HG02623 (cell line): Measurements from ENCODE around the gene CCL4.
"Not testable (repeated sequence)": the region's sequence is repeated elsewhere in the genome, so short reads cannot be mapped to it uniquely, and the experiment has no call there.

Experiments
- ATAC-seq: cut with Tn5 transposase; IDR thresholded peaks from one replicate; pipeline ENCODE4 v1.9.1; 2021; ENCODE audit warnings: moderate library complexity; ENCODE audit not compliant: unreplicated experiment

The CCL4 gene

DNA sequence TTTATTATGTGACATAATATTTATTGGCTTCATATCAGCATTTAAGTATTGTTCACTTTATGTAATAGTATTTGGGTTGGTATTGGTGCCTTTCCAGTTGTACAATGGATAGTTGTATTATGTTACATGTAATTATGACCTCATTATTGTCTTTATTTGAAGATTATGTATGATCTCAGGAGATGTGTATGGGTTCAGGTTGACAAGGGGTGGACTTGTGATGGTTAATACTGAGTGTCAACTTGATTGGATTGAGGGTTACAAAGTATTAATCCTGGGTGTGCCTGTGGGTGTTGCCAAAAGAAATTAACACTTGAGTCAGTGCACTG lies 12.0 kb downstream of the CCL4 start:
- not testable (repeated sequence) for ATAC-seq

GRCh38 chr17:36117505-36118382 lies 14.1 kb downstream of the CCL4 start:
- no peak for ATAC-seq

DNA sequence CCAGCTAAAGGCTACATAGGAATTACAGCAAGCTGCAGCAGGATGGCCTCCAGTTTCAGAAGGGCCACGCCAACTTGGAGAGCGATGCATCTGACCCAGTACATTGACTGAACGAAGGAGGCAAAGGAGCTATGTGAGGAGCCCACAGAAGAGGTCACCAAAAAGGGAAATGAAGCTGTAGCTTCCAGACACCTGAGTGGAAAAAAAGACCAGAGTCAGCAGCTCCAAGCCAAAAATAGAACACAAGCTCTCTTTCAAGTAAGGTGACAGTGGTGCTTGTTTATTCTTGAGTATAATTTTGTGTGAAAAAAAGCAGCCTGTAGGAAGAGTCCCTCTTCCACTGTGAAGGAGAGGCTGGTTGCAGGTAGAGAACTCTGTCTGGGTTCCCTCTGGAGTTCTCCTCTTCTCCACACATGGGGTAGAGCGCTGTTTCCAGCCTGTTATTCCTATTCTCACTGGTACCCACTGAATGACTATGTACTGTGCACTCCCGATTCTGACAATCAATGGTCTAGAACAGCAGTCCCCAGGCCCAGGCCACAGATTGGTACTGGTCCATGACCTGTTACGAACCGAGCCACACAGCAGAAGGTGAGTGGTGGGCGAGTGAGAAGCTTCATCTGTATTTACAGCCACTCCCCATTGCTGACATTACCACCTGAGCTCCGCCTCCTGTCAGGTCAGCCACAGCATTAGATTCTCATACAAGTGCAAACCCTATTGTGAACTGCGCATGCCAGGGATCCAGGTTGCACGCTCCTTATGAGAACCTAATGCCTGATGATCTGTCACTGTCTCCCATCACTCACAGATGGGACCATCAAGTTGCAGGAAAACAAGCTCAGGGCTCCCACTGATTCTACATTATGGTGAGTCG lies 15.1 kb downstream of the CCL4 start:
- ATAC-seq = no peak

- no peak for ATAC-seq
Measured at GRCh38 chr17:36120221-36120620, 16.6 kb downstream of the CCL4 start.

DNA sequence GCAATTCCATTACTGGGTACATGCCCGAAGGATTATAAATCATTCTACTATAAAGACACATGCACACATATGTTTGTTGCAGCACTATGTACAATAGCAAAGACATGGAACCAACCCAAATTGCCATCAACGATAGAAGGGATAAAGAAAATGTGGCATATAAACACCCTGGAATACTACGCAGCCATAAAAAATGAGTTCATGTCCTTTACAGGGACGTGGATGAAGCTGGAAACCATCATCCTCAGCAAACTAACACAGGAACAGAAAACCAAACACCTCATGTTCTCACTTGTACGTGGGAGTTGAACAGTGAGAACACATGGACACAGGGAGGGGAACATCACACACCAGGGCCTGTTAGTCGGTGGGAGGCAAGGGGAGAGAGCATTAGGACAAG lies 17.5 kb downstream of the CCL4 start:
- ATAC-seq = not testable (repeated sequence)

DNA sequence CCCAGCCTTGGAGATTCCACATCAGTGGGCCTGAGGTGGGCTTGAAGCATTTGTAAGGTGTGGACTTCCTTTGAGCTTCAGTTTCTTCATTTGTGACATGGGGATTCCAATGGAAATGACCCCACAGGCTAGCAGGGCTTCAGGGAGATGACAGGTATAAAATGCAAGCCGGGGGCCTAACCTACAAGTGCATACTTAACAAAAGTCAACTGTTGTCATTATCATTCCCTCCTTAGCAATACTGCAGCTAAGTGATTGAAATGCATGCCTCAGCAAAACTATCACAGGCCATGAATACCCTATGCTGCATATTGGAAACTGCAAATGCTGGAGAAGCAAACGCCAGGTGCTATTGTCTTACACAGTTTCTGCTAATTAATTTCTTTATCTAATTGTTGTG lies 19.8 kb downstream of the CCL4 start:
- no peak for ATAC-seq

GRCh38 chr17:36124879-36125824 lies 21.5 kb downstream of the CCL4 start:
- no peak for ATAC-seq

DNA sequence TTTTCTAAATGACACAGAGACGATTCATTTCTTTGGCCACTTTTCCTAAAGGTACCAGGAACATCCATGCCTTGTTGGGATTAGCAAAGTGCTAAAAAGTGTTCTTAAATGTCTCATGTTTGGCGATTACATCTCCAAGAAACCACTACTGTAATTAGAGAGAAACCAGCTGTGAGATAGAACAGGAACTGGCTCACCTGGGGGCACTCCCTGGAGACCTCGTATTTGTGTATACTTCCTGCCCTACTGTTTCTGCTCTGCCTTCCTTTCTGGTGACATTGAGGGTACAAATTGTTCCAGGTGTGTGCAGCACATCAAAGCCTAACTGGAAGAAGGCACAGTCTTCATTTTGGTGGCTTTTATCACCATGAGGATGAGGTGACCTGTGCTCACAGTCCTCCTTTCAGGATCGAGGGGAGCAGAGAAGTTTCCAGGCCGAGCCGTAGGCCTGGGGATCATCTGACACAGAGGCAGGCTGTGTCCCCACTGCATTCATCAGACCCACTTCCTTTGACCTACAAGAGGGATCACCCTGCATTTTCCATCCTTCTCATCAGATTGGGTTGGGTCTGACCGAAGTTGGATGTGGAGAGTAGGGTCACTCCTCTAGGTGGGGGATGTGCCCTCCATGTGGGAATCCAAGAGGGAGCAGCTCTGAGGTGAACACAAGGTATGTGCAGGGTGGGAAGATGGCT lies 23.7 kb downstream of the CCL4 start:
- no peak for ATAC-seq

DNA sequence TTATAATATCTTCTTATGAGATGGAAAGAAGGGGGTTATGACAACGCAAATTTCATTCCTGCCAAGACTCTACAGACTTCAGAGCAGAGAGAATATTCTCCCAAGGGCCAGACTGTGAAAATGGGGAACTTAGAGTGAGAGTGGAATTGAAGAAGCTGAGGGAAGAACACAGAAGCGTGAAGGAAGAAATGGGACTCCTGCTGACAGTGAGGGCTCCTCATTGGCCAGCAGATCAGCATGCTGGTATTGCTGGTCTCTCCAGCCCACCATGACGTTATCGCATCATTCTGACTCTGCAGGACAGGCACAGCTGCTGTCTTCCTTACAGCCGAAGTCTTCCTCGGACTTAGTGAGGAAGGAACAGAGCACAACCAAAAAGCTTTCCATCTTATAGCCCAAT lies 24.3 kb downstream of the CCL4 start:
- ATAC-seq = no peak

- no peak for ATAC-seq
Measured at GRCh38 chr17:36128411-36128978, 24.9 kb downstream of the CCL4 start.

DNA sequence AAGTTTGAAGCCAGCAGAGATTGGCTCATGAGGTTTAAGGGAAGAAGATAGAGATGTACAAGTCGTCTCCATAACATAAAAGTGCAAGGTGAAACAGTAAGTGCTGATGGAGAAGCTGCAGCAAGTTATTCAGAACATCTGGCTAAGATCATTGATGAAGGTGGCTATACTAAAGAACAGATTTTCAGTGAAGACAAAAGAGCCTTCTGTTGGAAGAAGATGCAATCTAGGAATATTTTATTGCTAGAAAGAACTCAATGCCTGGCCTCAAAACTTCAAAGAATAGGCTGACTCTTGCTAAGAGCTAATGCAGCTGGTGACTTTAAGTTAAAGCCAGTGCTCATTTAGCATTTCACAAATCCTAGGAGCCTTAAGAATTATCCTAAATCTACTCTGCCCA lies 26.0 kb downstream of the CCL4 start:
- ATAC-seq = no peak

- no peak for ATAC-seq
Measured at GRCh38 chr17:36130346-36130745, 26.7 kb downstream of the CCL4 start.

DNA sequence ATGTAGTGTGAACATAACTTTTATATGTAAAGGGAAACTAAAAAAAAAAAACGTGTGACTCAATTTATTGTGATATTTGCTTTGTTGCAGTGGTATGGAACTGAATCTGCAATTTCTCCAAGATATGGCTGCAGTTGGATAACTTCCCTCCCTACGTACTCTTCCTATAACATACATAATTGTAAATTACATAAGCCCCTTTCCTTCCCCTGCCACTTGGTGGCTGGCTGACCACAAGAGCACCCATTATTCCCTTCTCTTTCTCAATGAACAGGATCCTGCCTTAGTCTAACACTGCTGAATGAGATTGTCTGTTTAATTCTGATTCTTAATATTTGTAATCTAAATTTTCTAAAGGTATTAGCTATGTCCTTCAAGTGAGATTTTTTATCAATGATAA lies 27.8 kb downstream of the CCL4 start:
- ATAC-seq = no peak

DNA sequence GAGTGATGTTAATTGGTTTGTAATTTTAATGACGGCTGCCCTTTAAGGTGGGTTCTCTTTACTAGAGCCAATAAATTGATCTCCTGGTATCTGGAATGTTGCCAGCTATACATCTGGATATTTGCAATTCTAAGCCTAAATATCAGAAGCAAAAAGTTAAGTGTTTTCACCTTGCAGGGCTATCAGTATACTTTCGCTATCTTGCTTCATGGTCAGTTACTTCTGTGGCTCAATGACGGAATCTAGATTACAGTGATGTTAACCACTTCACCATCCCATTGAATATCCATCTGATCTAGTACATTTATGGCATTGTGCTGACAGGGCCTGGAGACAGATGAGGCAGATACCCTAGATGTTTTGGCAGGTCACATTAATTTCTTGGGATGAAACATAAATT lies 28.3 kb downstream of the CCL4 start:
- ATAC-seq = no peak

DNA sequence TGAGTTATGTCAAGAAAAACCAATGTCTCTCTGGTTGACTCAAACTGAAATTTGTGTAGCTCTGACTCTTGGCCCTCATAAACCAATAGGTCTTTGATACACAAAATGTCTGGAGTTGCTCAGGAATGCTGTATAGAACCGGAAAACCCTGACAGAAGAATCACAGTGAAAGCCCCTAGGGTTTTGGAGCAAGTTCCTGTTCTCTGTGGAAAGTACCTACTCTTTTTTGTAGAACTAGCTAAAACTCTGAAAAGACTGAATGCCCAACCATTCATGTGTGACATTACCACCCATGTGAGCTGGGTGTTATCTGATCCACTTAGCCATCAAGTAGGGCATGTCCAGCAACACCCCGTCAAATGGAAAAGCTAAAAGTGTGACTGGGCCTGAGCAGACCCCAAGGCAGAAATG lies 28.8 kb downstream of the CCL4 start:
- no peak for ATAC-seq

DNA sequence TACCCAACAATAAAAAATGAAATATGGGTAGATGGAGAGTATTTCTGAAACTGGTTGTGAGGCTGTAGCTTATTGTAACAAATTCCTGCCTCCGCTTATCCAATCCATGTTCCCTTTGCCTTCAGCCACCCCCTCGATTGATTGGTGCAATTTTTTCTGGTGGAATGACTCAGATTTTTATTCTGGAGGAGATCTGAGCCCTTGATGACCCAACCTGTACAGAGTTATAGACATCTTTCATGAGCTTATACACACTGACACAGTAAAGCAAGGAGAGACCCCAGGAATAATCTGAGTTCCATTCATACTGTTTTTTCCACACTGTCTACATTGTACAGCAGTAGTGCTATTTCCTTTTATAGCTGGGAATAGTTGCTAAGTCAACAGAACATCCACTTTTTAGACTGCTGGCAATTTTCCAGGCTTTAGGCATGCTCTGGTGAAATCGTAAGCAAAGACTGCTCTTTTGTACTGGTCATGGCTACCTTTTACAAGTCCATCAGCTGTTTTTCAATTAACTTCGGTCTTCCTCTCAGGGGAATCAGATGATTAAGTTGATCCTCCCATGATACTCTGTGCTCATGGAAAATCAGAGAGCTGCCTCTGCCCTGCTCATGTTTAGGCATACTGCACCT lies 30.1 kb downstream of the CCL4 start:
- ATAC-seq = no peak

- ATAC-seq = no peak
Measured at GRCh38 chr17:36135465-36135864, 31.8 kb downstream of the CCL4 start.

GRCh38 chr17:36136036-36136435 lies 32.4 kb downstream of the CCL4 start:
- ATAC-seq = no peak

GRCh38 chr17:36136439-36136838 lies 32.8 kb downstream of the CCL4 start:
- no peak for ATAC-seq

GRCh38 chr17:36142235-36142634 lies 38.6 kb downstream of the CCL4 start:
- no peak for ATAC-seq
